ENCODE results near the gene PIPOX.

The PIPOX gene

DNA sequence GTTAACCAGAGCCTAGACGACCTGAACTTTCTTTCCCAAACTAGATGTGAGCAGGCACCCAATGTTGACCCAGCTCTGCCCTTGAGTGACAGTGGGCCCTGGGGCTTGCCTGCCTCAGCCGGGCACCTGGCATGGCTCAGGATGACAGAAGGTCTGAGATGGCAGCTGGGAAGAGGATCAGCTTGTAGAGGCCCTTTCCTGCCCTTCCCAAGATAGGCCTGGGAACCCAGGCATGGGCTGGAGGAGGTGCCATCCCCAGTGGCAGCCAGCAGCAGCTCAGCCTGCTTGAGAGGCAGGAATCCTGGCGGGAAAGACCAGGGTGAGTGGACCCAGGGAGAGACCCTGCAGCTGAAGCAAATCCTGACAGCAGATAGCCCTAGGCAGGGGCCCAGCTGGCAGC lies 59.1 kb downstream of the PIPOX start:
- no peak for DNase-seq

DNA sequence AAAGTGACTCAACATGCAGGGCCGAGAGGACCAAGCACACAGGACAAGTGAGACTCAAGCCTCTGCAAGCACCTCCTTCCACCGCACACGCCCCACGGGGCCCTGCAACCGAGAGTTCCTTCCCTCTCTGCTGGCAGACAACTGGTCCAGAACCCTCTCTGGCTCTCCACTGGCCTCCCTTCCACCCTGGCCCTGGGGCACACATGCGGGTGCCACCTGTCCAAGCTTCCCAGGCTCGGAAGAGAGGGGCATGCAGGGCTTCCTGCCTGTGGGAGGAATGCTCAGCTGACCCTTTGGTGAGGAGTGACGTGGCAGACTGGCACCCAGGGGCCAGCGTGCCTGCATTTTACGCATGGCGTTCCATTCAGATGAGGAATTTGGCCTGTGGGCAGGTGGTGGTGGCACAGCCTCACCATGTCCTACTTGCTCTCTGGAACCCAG lies 59.8 kb downstream of the PIPOX start:
- DNase-seq, result no peak

DNA sequence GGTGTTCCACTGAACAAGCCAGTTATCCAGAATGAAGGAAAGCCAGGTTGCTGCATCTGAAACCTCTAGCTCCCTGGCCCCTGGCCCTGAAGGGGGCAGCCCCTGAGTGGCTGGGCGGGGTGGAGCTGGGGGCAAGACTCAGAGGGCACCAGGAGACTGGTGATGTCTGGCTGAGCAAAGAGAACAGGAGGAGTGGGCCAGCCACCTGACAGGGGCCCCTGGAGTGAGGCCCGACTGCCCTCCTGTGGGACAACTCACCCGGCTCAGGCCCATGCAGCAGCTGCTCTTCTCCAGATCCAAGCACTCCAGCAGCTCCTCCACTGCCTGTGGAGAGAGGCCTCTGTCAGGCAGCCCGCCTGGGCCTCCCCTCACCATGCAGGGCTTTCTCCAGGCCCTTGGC lies 60.4 kb downstream of the PIPOX start:
- DNase-seq, result no peak
